NCI-H146 (cell line): ENCODE results near the gene NABP1.

Source experiments
- DNase-seq: peaks from one replicate; lab custom pipeline; 2025; lab: John Stamatoyannopoulos, UW

Gene NABP1

DNA sequence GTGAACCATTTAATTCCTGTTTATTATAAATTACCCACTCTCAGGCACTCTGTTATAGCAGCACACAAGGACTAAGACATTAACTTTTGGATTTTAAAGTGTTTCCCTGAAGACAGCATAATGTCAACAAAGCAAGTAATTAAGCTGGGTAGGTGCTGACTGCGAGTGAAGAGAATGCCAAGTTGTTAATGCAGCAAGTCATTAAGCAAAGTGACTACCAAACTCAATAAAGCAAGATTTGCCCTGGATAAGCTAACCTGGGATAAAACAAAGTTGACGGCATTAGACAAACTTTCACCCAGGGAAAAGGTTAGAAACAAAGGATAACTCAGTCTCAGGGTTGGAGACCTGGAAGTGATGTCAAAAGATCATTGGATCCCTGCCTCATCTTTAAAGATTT is 28.4 kb upstream of the NABP1 start:
- no peak for DNase-seq

DNA sequence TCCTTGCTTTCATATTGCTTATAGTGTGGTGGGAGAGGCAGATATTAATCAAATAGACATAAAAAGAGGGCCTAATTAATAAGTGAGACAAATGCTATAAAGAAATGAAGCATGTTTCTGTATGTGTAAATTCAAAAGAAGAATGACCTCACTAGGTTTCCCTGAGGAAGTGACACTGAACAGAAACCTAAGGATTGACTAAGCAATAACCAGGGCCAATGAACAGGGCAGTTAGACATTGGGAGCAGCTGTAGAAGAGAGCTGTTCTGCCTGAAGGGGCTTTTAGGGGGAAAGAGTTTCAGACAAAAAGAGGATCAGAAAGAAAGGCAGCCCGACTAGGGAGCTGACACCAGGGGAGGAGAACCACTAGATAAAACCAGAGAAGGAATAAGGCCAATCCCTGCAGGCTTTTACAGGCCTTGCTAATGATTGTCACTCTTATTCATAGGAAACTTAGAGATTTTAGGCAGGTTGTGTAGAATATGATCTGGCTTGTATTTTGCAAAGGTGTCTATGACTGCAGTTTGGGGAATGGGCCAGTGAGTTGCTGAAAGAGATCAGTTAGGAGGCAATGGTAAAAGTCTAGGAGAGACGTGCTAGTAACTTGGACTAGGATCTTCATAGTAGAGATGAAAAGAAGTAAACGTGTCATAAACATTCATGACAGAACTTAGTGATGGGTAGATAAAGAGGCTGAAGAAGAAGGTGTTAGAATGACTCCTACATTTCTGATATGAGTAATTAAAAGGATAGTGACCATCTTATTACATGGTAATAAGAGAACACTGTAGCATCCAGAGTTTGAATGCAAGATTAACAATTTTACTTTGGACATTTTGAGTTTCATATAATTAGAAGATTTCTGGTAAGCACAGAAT is 26.8 kb upstream of the NABP1 start:
- DNase-seq: no peak

DNA sequence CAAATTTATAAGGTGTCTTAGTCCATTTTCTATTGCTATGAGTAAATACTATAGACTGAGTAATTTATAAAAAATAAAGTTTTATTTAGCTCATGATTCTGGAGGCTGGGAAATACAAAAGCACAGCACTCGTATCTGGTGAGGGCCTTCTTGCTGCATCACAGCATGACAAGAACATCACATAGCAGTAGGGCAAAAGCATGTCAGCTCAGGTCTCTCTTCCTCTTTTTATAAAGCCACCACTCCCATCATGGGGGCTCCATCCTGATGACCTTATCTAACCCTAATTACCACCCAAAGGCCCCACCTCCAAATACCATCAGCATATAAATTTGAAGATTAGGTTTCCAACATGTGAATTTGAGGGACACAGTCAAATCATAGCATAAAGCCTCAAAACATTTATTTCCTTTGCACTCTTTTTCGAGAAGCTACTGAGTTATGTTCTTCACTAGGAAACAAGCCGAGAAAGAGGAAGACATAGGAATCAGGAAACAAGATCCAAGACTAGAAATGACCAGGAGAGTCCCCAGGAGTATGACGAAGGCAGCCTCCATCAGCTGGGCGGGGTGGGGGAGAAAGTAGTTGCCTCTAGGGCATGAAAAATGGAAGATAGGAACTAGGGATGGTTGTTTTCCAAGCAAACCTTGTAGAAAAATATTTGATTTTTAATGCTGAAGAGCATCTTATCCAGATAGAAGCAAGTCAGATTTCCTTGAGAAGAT is 24.1 kb upstream of the NABP1 start:
- no peak for DNase-seq

DNA sequence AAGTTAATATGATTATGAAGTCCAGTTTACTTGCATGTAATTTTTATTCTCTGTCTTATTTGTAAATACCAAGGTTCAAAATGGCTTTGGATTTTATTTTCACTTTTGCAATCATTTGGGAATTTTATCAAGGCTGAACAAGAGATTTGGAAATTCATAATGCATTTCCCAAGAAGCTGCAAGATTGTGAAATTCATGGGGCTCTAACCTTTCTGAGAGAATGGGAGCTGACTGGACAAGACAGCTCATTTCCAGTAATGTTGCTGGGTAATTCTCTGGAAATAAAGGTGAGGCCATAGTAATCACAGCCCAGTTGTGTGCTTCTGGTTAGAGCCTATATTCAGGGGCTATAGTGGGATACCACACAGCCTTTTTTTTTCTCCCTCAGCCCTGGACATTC is 21.5 kb upstream of the NABP1 start:
- no peak for DNase-seq

- no peak for DNase-seq
Observed at GRCh38 chr2:191656792-191657191, 21.1 kb upstream of the NABP1 start.

GRCh38 chr2:191657977-191658376 is 20.0 kb upstream of the NABP1 start:
- DNase-seq: no peak

DNA sequence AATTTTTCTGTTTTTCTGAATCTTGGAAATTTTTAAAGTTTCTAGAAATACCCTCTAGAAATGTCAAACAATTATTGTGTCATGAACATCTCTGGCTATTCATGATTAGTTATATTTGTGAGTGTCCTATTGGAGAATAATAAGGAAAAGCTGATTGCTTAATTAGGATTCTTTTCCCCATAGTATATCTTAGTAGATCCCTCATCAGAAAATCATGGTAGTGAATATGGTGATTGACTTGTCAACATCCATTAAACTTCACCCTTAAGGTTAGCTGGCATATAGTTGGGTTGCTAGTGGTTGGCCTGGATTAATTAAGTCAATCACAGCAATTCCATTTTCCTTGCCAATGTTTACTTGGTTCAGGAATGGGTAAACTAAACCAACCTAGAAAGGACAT is 18.7 kb upstream of the NABP1 start:
- DNase-seq: no peak

DNA sequence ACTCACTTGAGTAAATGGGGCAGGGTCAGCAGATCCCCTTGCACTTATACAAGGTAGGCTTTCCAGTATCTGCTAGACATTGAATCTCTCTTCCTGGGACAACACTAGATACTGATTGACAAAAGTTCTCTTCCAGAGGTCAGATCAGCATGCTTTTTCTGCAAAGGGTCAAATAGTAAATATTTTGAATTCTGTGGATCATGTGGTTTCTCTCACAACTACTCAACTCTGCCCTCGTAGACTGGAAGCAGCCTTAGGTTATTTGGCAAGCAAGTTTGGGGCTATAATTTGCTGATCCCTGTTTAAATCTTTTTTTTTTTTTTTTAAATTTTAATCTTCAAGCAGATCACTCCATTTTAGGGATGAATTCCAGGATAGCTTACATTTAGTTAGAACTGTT is 17.4 kb upstream of the NABP1 start:
- DNase-seq: no peak

GRCh38 chr2:191661097-191661924 is 16.6 kb upstream of the NABP1 start:
- DNase-seq: no peak

DNA sequence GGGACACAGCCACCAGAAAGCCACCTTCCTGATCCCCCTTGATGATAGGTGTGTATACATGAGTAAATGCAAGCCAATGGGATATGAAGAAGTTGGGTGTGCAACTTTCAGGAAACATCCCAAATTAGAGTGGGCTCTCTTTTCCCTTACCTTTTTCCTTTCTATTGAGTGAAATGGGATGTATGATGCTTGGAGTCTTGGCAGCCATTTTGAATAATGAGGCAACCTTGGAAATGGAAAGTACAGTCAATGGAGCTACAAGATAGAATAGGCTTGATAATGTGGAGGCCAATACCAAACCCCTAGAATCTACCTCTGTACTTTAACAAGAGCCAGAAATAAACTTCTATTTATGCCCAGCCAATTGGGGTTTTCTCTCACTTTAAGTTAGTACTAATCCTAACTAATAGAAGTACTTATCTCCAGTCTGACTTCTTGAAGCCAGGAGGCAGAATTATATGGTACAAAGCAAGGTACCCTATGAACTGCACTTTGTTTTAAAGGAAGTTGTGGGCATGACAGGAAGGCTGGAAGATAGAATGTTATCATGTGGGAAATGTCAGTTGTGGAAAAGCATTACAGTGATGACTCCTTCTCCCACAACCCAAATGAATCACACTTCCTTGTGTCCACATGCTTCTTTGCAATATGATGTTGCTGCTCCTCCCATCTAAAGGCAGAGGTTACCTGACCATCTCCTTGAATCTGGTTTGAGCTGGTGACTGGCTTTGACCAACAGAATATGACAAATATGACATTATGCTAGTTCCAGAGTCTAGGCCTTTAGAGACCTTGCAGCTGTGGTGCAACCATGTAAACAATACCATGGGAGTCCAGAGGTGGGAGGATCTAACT is 12.9 kb upstream of the NABP1 start:
- no peak for DNase-seq

DNA sequence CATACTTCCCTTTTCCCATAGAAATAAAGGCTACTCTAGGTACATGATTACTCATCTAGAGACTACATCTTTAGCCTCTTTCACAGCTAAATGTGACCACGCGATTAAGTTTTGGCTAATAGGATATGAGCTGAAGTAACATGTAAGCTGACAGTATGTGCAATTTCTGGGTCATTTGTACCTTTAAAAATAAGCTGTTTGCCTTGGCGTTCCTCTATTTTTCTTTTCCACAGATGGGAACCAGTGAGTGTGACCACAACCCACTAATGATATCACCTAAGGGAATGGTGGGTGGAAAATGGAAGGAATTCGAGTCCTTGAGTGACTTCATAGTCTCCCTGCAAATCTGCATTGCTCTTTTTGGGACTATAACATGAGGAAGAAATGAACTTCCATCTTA is 11.7 kb upstream of the NABP1 start:
- DNase-seq: no peak

DNA sequence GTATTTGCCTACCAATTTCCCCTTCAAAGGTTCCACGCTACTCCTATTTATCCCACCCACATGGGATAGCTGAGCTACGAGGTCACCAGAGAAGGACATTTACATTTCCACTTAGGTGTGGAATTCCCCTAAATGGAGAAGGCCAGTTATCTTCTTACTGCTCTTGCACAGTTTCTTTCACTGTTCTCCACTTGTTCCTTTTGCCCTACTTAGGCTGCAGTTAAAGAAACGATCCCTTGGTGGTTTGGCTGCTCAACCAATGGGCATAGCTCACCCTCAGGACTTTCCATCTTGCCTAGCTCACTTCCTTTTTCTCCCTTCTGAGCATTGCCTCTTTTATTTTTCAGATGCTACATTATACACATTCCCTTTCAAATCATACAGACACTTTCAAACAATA is 11.2 kb upstream of the NABP1 start:
- no peak for DNase-seq

DNA sequence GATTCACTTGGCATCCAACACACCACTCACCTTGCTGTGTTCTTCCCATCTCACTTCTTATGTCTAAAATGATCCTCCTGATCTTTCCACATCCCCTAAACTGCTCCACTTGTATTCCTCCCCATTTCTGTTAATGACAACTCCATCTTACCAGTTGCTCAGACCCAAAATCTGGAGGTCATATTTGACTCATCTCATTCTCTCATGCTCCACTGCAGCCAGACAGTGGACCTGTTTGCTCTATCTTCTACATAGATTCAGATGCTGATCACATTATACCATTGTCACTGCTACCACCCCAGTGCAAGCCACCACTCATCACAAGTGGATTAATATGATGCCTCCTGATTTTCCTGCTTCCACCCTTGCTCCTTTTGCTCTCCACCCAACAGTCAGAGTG is 7.9 kb upstream of the NABP1 start:
- DNase-seq: no peak

DNA sequence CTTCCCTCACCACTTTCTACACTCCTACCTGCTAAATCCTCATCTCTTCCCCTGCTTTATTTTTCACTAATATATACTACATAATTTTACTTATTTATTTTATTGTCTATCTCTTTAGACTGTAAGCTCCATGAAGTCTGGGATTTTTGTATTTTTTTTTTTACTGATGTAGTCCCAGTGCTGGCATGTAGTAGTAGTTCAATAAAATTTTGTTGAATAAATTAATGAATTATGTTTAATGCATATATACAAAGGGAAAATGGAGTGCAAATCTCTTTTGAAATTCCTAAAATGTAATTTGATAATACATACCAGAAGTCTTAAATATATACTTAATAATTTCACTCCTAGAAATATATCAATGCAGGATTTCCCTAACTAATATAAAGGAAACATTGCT is 7.1 kb upstream of the NABP1 start:
- DNase-seq: no peak

- no peak for DNase-seq
Observed at GRCh38 chr2:191675807-191676721, 1.9 kb upstream of the NABP1 start.

DNA sequence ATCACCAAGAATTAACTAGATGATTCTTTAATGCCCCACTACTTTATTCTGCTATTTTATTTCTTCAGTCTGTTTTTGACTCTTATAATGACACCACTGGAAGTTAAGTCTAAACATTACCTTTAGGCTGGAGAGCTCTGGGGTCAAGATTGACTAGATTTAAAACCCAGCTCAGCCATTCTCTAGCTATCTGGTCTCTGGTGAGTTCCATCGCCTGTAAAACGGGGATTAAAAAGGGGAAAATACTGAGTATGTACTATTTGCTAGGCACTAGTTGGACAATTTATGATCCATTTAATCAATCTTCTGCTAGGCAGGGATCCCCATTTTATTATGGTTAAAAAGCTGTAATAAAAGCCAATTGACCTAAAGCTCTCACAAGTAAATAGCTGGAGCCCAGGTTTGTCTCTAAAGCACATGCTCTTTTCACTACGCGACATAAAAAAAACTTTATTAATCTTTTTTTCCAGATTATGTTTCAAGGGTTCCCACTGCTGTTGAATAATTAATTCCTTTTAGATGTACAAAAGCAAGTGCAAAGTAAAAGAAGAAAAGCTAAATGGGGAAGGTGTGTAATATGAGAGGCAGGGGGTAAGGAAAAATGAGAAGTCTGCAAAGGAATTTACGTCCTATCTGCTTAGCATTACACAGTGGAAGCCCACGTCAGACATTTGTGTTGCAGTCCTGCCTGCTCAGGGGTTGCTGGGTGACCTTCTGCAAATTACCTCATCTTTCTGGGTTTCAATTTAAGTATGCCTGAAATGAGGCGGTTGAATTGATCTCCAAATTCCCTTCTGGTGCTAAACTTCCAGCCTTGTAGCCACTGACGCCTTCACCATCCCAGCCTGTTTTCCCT is 918 bp upstream of the NABP1 start:
- peak; percentile 10 for DNase-seq

GRCh38 chr2:191678437-191679100 is 633 bp downstream of the NABP1 start:
- DNase-seq: peak; percentile 34

GRCh38 chr2:191679818-191680600 is 2.1 kb downstream of the NABP1 start:
- no peak for DNase-seq
